ENCODE measurements around the gene PIGC.

PIGC gene

GRCh38 chr1:172398970-172399755 is 44.7 kb downstream of the PIGC start:
- peak; percentile 92 for DNase-seq (ENCODE audit: low spot score)

- DNase-seq (ENCODE audit: low spot score), result no peak
Measured at GRCh38 chr1:172398193-172398592, 45.7 kb downstream of the PIGC start.

GRCh38 chr1:172397633-172398032 is 46.2 kb downstream of the PIGC start:
- no peak for DNase-seq (ENCODE audit: low spot score)

- DNase-seq (ENCODE audit: low spot score), result no peak
Measured at GRCh38 chr1:172397221-172397620, 46.6 kb downstream of the PIGC start.

GRCh38 chr1:172395576-172395975 is 48.3 kb downstream of the PIGC start:
- no peak for DNase-seq (ENCODE audit: low spot score)

- DNase-seq (ENCODE audit: low spot score), result no peak
Measured at GRCh38 chr1:172394811-172395210, 49.1 kb downstream of the PIGC start.

GRCh38 chr1:172394141-172394751 is 49.6 kb downstream of the PIGC start:
- DNase-seq (ENCODE audit: low spot score), result no peak

GRCh38 chr1:172393354-172393753 is 50.5 kb downstream of the PIGC start:
- DNase-seq (ENCODE audit: low spot score), result no peak

GRCh38 chr1:172391976-172392375 is 51.9 kb downstream of the PIGC start:
- DNase-seq (ENCODE audit: low spot score), result no peak
